ENCODE data around the gene NLRP9. TPM values are rescaled to one million over a fixed set of nuclear protein-coding genes. Genes with fewer than 3 reads are reported as not detected.

The NLRP9 gene
- total RNA-seq, 3 donors from 2014 or later: not detected

DNA sequence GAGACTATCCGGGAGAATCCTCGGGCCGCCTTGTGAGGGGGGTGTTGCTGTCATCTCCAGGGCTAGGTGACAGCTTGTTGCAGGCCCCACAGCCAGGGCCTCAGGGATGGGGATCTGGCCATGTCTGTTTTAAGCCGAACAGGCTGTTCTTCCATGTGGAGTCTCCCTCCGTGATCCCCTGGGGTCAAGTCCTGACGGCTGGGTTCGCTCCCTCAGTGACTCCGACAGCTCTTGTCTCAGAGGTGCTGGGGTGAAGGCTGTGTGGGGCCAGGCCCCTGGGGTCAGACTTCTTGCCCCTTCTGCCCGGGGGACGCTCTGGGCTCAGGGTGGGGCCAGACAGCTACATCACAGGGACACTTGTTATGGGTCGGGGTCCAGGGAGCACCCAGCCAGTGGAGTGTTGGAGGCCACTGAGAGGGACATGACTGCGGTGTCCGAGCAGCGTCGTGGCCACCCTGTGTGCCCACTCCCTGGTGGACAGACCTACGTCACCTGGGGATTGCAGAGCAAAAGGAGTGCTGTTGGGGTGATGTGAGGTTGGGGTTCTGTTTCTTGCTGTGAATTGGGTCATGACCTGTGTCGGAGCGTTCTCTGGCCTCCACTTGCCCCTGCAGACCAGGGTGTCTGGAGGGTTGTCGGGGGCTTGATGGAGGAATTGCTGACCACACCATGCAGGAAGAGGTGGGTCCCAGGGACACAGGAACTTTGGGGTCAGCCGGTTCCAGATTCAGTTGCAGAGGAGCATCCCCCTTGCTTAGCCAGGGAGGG lies 41.7 kb downstream of the NLRP9 start:
- no peak for ATAC-seq
- DNase-seq: no peak
- Mint-ChIP-seq H3K4me1 (ENCODE audit: low read depth) (no peaks in the 10 kb centered on the region), H3K27me3 (ENCODE audit: low read depth) (no peaks in the 10 kb centered on the region), H3K9me3 (no peaks in the 10 kb centered on the region), H3K36me3 (ENCODE audit: insufficient read depth) (peaks cover 22% of the 10 kb centered on the region), H3K4me3 (no peak overlapping the region)

DNA sequence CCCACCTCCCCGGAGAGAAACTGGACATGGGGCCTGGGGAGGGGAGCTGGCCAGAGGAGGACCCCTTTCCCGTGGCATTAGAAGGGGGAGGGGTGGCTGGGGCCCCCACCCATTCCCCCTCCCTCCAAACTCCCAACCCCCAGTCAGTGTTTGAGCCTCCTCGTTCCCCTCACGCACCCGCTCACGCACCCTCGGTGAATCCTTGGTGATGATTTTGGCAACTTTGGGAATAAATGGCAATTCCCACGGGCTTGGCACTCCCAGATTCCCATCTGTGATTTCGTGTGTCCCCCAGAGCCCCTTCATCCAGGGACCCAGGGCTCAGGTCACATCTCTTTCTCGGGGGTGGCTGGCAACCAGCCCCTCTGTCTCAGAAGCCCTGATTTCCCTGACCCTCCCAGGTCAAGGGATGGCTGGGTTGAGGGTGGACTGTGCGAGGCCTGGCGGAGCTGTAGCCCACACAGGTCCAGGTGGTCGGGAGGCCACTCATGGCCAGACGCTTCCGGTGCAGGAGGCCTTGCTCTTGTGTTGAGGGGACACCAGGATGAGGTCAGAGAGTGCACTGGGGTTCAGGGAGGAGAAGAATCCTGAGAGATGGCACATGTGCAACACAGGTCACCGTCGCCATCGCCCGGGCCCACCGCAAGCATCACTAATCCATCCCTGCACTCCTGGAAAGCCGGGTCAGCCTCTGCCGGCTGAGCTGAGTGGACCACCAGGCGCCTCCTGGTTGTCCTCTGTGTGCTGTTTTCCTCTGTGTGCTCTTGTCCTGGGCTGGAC lies 42.5 kb downstream of the NLRP9 start:
- DNase-seq (no peak), ATAC-seq (no peak)
- no peaks in the 10 kb centered on the region for H3K27me3 Mint-ChIP-seq (ENCODE audit: low read depth)
- H3K36me3 Mint-ChIP-seq (ENCODE audit: insufficient read depth): peaks cover 21% of the 10 kb centered on the region
- H3K4me3 Mint-ChIP-seq: no peak overlapping the region
- no peaks in the 10 kb centered on the region for H3K9me3 Mint-ChIP-seq
- H3K4me1 Mint-ChIP-seq (ENCODE audit: low read depth): no peaks in the 10 kb centered on the region

DNA sequence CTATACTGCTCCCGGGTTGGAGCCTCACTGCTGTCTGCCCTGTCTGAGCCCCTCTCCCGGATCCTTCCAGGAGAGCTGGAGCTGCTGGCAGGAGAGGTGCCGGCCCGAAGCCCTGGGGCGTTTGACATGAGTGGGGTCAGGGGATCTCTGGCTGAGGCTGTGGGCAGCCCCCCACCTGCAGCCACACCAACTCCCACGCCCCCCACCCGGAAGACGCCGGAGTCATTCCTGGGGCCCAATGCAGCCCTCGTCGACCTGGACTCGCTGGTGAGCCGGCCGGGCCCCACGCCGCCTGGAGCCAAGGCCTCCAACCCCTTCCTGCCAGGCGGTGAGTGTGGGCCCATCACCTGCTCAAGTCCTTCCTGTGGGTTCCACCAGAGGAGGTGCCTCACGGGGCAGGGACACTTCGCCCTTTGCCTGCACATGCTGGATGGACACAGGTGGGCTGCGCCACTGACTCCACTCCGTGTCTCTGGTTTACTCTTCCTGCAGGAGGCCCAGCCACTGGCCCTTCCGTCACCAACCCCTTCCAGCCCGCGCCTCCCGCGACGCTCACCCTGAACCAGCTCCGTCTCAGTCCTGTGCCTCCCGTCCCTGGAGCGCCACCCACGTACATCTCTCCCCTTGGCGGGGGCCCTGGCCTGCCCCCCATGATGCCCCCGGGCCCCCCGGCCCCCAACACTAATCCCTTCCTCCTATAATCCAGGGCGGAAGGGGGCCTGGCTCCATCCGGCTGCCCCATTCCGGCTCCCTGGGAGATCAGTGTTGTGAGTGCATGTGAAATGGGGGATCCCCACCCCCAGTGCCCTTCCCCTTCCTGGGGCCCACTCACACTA lies 43.3 kb downstream of the NLRP9 start:
- no peak for ATAC-seq
- Mint-ChIP-seq H3K4me1 (ENCODE audit: low read depth) (no peaks in the 10 kb centered on the region), H3K9me3 (no peaks in the 10 kb centered on the region)

DNA sequence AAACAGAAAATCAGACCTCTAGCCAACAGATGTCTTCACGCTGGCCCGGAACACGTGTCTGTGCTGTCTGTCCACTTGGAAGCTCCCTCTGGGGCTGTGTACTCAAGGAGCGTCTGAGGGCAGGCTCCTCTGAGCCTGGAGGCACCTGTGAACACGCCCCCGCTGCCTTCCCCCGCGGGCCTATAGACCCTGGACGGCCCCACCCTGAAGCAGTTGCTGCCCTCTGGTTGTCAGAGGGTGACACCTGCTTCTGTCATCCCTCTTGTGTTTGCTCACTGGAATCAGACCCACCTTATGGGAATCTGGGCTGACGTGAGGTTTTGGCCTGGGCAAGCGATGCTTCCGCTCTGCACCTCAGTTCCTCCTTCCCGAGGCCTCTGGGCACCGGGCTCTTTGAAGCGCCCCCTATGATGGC lies 44.0 kb downstream of the NLRP9 start:
- DNase-seq (no peak), ATAC-seq (no peak)
- Mint-ChIP-seq H3K27me3 (ENCODE audit: low read depth) (no peaks in the 10 kb centered on the region), H3K4me1 (ENCODE audit: low read depth) (no peaks in the 10 kb centered on the region), H3K36me3 (ENCODE audit: insufficient read depth) (peaks cover 21% of the 10 kb centered on the region), H3K4me3 (no peak overlapping the region), H3K9me3 (no peaks in the 10 kb centered on the region)

More for the DNA sequence above, 43.3 kb downstream of the NLRP9 start:
- H3K36me3 Mint-ChIP-seq (ENCODE audit: insufficient read depth): peaks cover 18% of the 10 kb centered on the region
- no peak for DNase-seq
- H3K27me3 Mint-ChIP-seq (ENCODE audit: low read depth): no peaks in the 10 kb centered on the region
- H3K4me3 Mint-ChIP-seq: no peak overlapping the region

DNA sequence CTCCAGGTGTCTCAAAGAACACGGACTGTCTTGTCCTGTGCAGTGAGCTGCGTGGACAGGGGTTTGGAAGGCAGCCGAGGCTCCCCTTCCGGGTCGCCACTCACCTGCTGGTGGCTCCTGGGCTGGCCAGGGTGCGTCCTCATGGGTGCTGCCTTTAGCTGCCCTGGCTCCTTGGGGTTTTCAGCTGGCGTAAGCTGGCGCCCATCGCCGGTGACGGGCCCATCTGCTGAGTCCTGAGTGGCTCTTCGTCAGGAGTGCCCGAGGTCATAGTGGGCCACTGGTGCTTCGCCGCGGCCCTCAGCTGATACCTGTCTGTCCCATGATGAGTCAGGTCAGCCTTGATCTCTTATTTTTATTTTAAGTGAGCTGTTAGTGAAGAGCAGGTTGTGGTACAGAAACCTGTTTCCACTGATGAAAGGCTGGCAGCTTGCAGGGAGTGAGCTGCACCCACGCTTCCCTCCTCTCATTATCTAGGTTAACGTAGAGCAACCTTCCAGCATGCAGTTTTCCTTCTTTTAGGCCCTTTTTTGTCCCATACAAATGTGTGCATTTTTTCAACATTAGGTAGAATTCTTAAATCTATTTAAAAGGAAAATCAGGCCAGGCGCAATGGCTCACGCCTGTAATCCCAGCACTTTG lies 44.7 kb downstream of the NLRP9 start:
- no peak for DNase-seq
- H3K4me3 Mint-ChIP-seq: no peak overlapping the region
- no peak for ATAC-seq
- no peaks in the 10 kb centered on the region for H3K4me1 Mint-ChIP-seq (ENCODE audit: low read depth)
- no peaks in the 10 kb centered on the region for H3K9me3 Mint-ChIP-seq
- H3K36me3 Mint-ChIP-seq (ENCODE audit: insufficient read depth): peaks cover 21% of the 10 kb centered on the region
- H3K27me3 Mint-ChIP-seq (ENCODE audit: low read depth): no peaks in the 10 kb centered on the region

DNA sequence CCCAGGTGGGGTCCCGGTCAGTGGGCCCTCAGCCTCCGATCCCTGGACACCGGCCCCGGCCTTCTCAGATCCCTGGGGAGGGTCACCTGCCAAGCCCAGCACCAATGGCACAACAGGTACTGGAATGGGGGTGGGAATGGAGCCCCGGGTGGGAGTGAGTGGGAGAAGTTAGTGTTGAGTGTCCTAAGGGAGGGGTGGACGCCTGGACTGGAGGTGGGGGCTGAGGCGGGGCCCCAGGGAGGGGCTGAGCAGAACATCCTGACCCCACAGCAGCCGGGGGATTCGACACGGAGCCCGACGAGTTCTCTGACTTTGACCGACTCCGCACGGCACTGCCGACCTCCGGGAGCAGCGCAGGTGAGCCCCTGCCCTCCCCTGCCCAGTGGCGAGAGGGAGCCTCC lies 45.5 kb downstream of the NLRP9 start:
- ATAC-seq (no peak), DNase-seq (no peak)
- Mint-ChIP-seq H3K4me3 (no peak overlapping the region), H3K36me3 (ENCODE audit: insufficient read depth) (peaks cover 21% of the 10 kb centered on the region), H3K4me1 (ENCODE audit: low read depth) (no peaks in the 10 kb centered on the region), H3K27me3 (ENCODE audit: low read depth) (no peaks in the 10 kb centered on the region), H3K9me3 (no peaks in the 10 kb centered on the region)

DNA sequence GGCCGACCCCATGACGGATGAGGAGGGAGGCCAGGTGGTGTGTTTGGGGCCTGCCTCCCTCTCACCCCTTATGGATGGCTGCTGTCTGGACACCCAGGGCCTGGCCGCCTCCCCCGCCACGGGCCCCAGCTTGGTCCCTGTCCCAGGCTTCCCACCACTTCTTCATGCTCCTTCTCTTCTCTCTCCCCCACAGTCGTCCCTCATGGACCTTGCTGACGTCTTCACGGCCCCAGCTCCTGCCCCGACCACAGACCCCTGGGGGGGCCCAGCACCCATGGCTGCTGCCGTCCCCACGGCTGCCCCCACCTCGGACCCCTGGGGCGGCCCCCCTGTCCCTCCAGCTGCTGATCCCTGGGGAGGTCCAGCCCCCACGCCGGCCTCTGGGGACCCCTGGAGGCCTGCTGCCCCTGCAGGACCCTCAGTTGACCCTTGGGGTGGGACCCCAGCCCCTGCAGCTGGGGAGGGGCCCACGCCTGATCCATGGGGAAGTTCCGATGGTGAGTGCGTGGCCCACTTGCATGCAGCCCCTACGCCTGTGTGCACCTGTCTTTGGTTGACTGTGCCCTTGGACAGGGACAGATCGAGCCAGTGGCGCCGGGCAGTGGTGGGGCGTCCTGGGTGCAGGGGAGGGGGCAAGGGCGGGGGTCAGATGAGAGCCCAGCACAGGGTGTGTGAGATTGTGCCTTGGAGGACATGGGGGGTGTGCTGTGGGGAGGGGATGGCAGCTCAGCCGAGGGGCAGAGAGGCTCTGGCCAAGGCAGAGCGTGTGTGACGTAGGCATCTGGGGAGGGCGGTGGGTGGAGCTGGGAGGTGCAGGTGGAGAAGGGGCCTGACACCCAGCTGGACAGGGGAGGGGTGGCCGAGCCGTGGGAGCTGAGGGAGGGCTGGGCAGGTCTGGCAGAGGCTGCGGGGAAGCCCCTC lies 46.4 kb downstream of the NLRP9 start:
- no peaks in the 10 kb centered on the region for H3K4me1 Mint-ChIP-seq (ENCODE audit: low read depth)
- no peaks in the 10 kb centered on the region for H3K27me3 Mint-ChIP-seq (ENCODE audit: low read depth)
- ATAC-seq (no peak), DNase-seq (no peak)
- H3K9me3 Mint-ChIP-seq: no peaks in the 10 kb centered on the region
- H3K4me3 Mint-ChIP-seq: no peak overlapping the region
- H3K36me3 Mint-ChIP-seq (ENCODE audit: insufficient read depth): peaks cover 16% of the 10 kb centered on the region

DNA sequence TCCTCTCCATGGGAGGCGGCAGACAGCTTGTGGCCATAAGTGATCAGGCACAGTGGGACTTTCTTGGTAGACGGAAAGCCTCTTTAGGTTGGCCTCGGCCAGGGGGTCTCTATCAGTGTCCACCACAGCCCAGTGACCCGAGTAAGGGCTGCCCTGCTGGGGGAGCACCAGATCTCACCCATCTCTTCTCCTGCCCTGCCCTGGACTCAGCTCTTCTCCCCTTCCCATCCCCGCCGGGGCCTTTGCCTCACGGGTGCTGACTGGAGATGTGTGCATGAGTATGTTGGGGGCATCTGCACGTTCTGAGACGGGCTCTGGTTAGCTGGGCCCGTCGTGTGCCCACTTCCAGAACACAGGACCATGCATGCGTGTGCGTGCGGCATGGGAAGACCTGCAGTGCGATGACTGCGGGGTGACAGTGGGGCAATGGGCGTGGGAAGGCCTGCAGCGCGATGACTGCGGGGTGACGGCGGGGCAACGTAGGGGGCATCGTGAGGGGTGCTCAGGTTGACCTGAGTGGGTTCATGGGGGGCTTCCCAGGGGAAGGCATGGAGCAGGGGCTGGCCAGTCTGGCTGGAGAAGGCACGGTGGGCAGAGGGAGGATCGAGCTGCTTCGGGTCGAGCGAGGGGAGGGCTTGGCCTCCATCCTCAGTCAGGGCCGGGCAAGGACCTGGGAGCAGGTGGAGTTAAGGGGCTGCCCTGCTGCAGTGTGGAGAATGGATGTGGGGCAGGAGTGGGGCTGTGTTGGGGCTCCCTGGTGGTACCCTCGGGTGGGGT lies 47.2 kb downstream of the NLRP9 start:
- Mint-ChIP-seq H3K9me3 (no peaks in the 10 kb centered on the region), H3K4me3 (no peak overlapping the region), H3K36me3 (ENCODE audit: insufficient read depth) (peaks cover 15% of the 10 kb centered on the region), H3K27me3 (ENCODE audit: low read depth) (no peaks in the 10 kb centered on the region), H3K4me1 (ENCODE audit: low read depth) (no peaks in the 10 kb centered on the region)
- DNase-seq (no peak), ATAC-seq (no peak)

DNA sequence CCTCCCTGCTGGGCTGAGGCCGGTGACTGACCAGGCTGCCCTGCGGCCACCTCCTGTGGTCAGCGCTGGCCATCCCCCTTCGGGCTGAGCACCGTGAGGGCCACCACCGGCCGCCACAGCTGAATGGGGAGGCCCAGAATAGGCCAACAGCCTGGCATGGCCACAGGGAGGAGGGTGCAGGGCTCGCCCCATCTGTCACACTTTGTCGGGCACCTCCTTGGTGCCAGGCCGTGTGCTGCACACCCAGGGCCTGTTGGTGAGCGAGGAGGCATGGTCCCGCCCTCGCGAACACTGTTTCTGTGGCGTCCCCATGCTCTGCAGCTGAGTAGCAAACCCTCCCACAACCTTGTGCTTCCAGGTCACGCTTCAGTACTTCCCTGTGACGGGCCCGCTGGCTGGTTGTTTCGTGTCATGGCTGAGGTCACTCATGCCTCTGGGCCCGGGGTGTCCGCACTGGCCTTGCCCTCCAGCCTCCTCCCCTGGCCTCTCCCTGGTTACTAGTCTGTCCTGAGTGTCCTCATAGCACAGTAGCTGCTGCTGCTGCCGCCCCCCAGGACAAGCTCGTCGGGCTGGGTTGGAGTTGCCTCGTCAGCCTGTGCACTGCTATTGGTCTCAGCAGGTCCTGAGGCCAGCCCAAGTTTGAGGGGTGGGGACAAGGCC lies 48.0 kb downstream of the NLRP9 start:
- ATAC-seq (no peak), DNase-seq (no peak)
- Mint-ChIP-seq H3K36me3 (ENCODE audit: insufficient read depth) (peaks cover 16% of the 10 kb centered on the region), H3K4me3 (no peak overlapping the region), H3K27me3 (ENCODE audit: low read depth) (no peaks in the 10 kb centered on the region), H3K9me3 (no peaks in the 10 kb centered on the region), H3K4me1 (ENCODE audit: low read depth) (no peaks in the 10 kb centered on the region)

DNA sequence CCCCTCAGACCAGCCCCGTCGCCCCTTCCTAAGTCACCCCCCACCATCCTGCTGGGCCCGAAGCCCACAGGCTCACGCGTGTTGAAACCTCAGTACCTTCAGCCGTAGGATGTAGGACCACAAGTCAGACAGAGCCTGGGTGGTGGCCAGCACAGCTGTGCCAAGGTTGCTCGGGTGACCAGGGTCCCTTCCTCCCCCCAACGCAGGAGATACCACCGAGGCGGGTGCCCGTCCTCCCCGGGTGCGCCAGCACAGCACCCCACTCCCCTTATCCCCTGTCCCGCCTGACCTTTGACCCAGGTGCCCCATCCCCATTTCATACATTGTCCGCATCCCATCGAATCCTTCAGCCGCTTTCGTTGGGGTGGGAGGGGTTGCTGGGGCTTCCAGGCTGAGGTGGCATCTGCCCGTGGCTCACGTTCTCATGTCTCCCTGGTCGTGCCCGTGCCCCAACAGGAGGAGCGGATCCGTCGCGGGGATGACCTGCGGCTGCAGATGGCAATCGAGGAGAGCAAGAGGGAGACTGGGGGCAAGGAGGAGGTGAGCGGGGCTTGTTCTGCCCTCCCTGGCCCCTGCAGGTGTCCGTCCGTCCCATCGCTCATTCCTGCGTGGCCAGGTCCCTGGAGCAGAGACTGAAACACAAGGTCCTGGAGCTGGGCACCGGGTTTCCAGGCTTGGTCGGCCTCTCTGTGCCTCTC lies 48.6 kb downstream of the NLRP9 start:
- no peak for ATAC-seq
- no peak for DNase-seq
- no peaks in the 10 kb centered on the region for H3K27me3 Mint-ChIP-seq (ENCODE audit: low read depth)
- H3K9me3 Mint-ChIP-seq: no peaks in the 10 kb centered on the region
- H3K36me3 Mint-ChIP-seq (ENCODE audit: insufficient read depth): peaks cover 21% of the 10 kb centered on the region
- H3K4me3 Mint-ChIP-seq: no peak overlapping the region
- H3K4me1 Mint-ChIP-seq (ENCODE audit: low read depth): no peaks in the 10 kb centered on the region

DNA sequence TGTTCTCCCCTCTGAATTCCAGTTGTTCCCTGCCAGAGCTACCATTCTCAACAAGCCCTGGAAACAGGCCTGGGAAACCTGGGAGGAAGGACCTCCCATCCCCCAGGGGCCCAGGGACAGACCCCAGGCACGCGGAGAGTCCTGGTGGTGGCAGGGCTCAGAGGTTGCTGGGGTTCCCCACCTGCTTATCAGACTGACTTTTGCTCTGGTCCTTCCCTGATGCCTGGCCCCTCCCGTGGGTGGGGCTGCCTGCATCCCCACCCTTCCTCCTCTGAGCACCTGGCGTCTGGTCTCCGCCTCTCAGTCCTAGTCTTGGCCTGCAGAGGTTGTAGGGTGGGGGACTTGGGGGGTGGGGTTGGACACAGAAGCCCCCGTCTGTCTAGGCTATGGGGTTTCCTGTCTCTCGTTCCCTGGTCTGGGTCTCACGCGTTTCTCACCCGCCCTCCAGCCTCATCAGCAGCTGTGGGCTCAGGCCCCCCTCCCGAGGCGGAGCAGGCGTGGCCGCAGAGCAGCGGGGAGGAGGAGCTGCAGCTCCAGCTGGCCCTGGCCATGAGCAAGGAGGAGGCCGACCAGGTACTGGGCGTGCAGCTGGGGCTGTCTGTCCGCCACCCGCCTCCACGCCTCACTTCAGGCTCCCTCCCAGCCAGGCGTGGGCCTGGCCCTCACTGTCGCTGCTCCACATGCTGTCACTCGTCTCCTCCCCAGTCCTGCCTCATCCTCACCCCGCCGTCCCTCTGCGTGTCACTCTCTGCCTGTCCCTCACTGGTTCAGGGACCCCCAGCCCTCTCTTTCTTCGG lies 49.6 kb downstream of the NLRP9 start:
- peaks cover 23% of the 10 kb centered on the region for H3K36me3 Mint-ChIP-seq (ENCODE audit: insufficient read depth)

More for the DNA sequence above, 49.6 kb downstream of the NLRP9 start:
- ATAC-seq: no peak
- Mint-ChIP-seq H3K4me1 (ENCODE audit: low read depth) (peaks cover under 1% of the 10 kb centered on the region), H3K4me3 (no peak overlapping the region), H3K27me3 (ENCODE audit: low read depth) (no peaks in the 10 kb centered on the region), H3K9me3 (no peaks in the 10 kb centered on the region)
- no peak for DNase-seq
